Measurements from ENCODE around the gene KLHL18.
"Not testable (repeated sequence)": the region's sequence is repeated elsewhere in the genome, so short reads cannot be mapped to it uniquely, and the experiment has no call there.

Gene KLHL18

GRCh38 chr3:47355010-47355409 lies 72.3 kb downstream of the KLHL18 start:
- H3K27ac Mint-ChIP-seq: no peak overlapping the region
- H3K9me3 Mint-ChIP-seq: peaks cover 7% of the 10 kb centered on the region
- H3K36me3 Mint-ChIP-seq: peaks cover 13% of the 10 kb centered on the region
- no peaks in the 10 kb centered on the region for H3K27me3 Mint-ChIP-seq
- no peak for ATAC-seq
- no peaks in the 10 kb centered on the region for H3K4me1 Mint-ChIP-seq
- H3K4me3 Mint-ChIP-seq: no peak overlapping the region

DNA sequence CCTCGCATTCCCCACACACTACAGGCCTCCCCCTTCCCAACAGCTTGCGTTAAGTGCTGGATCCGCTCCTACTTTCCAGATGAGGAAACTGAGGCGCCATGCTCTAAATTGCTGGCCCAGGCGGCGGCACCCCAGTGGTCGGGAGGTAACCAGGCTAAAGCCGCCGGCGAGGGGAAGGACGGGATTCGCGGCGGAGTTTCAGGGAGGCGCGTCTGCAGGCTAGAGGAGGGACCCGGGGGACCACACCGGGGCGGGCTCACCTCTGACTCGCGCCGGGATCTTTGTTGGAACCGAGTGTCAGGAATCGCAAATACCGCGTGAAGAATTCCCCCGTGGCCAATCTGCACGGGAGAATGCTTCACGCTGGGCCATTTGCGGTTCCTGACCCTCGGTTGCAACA lies 73.5 kb downstream of the KLHL18 start:
- Mint-ChIP-seq H3K4me1 (no peaks in the 10 kb centered on the region), H3K27ac (no peak overlapping the region), H3K4me3 (no peak overlapping the region), H3K9me3 (peaks cover 12% of the 10 kb centered on the region), H3K36me3 (peaks cover 18% of the 10 kb centered on the region), H3K27me3 (no peaks in the 10 kb centered on the region)
- ATAC-seq: no peak

GRCh38 chr3:47359323-47359722 lies 76.6 kb downstream of the KLHL18 start:
- Mint-ChIP-seq H3K4me1 (peaks cover 10% of the 10 kb centered on the region), H3K9me3 (peaks cover 12% of the 10 kb centered on the region), H3K36me3 (peaks cover 18% of the 10 kb centered on the region), H3K27me3 (no peaks in the 10 kb centered on the region), H3K27ac (no peak overlapping the region), H3K4me3 (no peak overlapping the region)
- no peak for ATAC-seq

DNA sequence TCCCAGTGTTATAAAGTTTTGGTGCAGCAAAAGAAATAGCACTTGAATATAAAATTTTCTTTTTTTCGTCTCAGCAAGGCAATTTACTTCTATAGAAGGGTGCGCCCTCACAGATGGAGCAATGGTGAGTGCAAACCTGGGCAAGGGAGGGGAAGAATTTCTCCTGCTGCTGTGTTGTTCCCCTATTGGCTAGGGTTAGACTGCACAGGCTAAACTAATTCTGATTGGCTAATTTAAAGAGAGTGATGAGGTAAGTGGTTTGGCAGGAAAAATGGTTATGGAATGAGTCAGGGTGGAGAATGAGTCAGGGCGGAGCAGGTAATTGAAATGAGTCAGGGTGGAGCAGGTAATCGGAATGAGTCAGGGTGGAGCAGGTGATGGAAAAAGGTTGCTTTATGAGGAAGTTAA lies 77.4 kb downstream of the KLHL18 start:
- peaks cover 12% of the 10 kb centered on the region for H3K9me3 Mint-ChIP-seq
- not testable (repeated sequence) for H3K27ac Mint-ChIP-seq, H3K27me3 Mint-ChIP-seq, H3K4me3 Mint-ChIP-seq, ATAC-seq
- peaks cover 10% of the 10 kb centered on the region for H3K4me1 Mint-ChIP-seq
- H3K36me3 Mint-ChIP-seq: peaks cover 18% of the 10 kb centered on the region

GRCh38 chr3:47362701-47363100 lies 80.0 kb downstream of the KLHL18 start:
- H3K27me3 Mint-ChIP-seq: no peaks in the 10 kb centered on the region
- ATAC-seq: no peak
- H3K4me3 Mint-ChIP-seq: no peak overlapping the region
- H3K9me3 Mint-ChIP-seq: peaks cover 12% of the 10 kb centered on the region
- peaks cover 18% of the 10 kb centered on the region for H3K36me3 Mint-ChIP-seq
- H3K27ac Mint-ChIP-seq: no peak overlapping the region
- peaks cover 10% of the 10 kb centered on the region for H3K4me1 Mint-ChIP-seq

DNA sequence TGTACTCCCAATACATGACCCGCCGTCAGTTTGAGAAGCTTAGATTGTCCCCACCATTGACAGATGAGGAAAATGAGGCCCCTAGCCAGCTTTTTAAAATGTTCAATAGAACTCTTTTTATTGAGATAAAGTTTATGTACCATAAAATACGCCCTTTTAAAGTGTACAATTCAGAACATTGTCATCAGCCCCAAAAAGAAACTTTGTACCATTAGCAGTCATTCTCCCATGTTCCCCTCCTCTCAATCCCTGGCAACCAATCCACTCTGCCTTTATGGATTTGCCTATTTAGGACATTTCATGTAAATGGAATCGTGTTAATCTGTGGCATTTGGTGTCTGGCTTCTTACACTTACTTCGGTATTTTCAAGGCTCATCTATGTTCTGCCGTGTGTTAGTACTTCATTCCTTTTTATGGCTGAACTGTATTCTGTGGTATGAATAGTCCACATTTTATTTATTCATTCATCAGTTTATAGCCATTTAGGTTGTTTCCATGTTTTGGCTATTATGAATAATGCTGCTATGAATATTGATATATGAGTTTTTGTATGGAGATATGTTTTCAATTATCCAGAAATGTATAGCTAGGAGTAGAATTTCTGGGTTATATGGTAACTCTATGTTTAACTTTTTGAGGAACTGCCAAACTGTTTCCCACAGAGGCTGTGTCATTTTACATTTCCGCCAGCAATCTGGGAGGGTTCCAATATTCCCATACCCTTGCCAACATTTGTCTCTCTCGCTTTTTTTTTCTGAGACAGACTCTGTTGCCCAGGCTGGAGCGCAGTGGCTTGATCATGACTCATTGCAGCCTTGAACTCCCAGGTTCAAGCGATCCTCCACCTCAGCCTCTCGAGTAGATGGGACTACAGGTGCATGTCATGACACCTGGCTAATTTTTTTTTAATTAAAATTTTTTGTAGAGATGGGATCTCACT lies 82.7 kb downstream of the KLHL18 start:
- Mint-ChIP-seq H3K4me3 (no peak overlapping the region), H3K27ac (no peak overlapping the region), H3K36me3 (peaks cover under 1% of the 10 kb centered on the region), H3K4me1 (peaks cover 10% of the 10 kb centered on the region), H3K9me3 (peaks cover under 1% of the 10 kb centered on the region), H3K27me3 (no peaks in the 10 kb centered on the region)
- no peak for ATAC-seq

GRCh38 chr3:47366833-47367232 lies 84.1 kb downstream of the KLHL18 start:
- ATAC-seq: no peak
- Mint-ChIP-seq H3K36me3 (no peaks in the 10 kb centered on the region), H3K4me3 (no peak overlapping the region), H3K4me1 (peaks cover 10% of the 10 kb centered on the region), H3K27ac (no peak overlapping the region), H3K27me3 (peaks cover 4% of the 10 kb centered on the region), H3K9me3 (no peaks in the 10 kb centered on the region)

GRCh38 chr3:47367631-47368030 lies 84.9 kb downstream of the KLHL18 start:
- ATAC-seq: no peak
- H3K27ac Mint-ChIP-seq: no peak overlapping the region

DNA sequence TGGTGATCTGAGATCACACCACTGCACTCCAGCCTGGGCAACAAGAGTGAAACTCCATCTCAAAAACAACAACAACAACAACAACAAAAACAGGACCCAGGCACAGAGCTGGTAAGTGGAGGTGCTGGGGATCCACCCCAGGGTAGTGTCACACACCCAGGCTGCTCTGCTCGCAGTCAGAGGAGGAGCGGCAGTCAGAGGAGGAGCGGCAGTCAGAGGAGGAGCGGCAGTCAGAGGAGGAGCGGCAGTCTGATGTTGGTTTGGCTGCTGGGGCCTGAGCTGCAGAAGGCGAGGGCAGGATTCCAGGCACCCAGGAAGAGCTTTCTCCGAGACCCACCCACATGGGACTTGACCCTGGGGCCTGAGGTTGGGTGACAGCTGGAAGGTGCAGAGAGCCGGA lies 87.3 kb downstream of the KLHL18 start:
- H3K4me3 Mint-ChIP-seq, H3K9me3 Mint-ChIP-seq, H3K4me1 Mint-ChIP-seq, H3K27ac Mint-ChIP-seq, H3K36me3 Mint-ChIP-seq, ATAC-seq: not testable (repeated sequence)
- H3K27me3 Mint-ChIP-seq: peaks cover 13% of the 10 kb centered on the region

More at GRCh38 chr3:47367631-47368030, 84.9 kb downstream of the KLHL18 start:
- Mint-ChIP-seq H3K9me3 (no peaks in the 10 kb centered on the region), H3K27me3 (peaks cover 12% of the 10 kb centered on the region), H3K4me3 (no peak overlapping the region), H3K4me1 (peaks cover 6% of the 10 kb centered on the region), H3K36me3 (no peaks in the 10 kb centered on the region)

DNA sequence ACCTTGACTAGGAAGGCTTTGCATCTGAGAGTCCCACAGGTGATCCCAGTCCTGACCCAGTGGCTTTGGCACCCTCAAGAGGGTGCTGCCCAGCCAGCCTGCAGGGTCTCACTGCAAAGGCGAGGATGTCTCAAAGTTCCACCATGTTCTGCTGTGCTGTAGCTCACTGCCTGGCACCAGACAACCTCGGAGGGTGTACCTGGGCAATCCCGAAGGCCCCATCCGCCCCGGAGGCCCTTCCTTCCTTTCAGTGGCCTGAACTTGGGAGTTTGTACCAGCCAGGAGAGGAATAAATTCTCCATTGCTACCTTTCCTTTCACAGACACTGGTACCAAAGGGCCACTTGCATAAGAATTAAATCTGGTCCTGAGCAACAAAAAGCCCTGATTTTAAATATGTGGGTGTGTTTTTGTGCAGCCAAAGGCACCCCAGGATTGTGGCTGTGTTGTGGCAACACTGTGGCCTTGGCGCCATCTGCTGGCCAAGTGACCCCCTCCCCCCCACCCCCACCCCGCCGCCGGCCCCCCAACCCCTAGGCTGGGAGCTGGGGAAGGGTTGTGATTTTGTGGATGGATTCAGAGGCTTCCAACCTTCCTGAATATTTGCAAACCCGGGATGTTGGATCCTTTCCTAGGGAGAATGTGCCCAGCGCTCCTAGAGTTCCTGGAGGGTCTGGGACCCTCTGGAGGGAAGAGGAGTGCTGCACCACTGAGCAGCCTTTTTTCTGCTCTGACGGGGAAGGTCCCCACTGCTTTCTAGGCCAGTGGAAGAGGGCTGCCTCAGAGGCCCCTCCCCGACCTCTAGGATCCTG lies 88.3 kb downstream of the KLHL18 start:
- no peaks in the 10 kb centered on the region for H3K4me1 Mint-ChIP-seq
- no peaks in the 10 kb centered on the region for H3K36me3 Mint-ChIP-seq
- no peaks in the 10 kb centered on the region for H3K9me3 Mint-ChIP-seq
- H3K27ac Mint-ChIP-seq: no peak overlapping the region
- H3K27me3 Mint-ChIP-seq: peaks cover 13% of the 10 kb centered on the region
- H3K4me3 Mint-ChIP-seq: no peak overlapping the region
- ATAC-seq: peak; percentile 50

GRCh38 chr3:47374587-47374986 lies 91.8 kb downstream of the KLHL18 start:
- peaks cover 14% of the 10 kb centered on the region for H3K4me1 Mint-ChIP-seq
- H3K27ac Mint-ChIP-seq: no peak overlapping the region
- H3K36me3 Mint-ChIP-seq: no peaks in the 10 kb centered on the region
- ATAC-seq: no peak
- H3K27me3 Mint-ChIP-seq: peaks cover 13% of the 10 kb centered on the region
- H3K9me3 Mint-ChIP-seq: no peaks in the 10 kb centered on the region
- H3K4me3 Mint-ChIP-seq: no peak overlapping the region

- Mint-ChIP-seq H3K4me3 (no peak overlapping the region), H3K36me3 (no peaks in the 10 kb centered on the region), H3K27ac (no peak overlapping the region), H3K4me1 (peaks cover 24% of the 10 kb centered on the region), H3K27me3 (peaks cover 13% of the 10 kb centered on the region), H3K9me3 (no peaks in the 10 kb centered on the region)
- ATAC-seq: no peak
Observed at GRCh38 chr3:47376393-47376792, 93.6 kb downstream of the KLHL18 start.

DNA sequence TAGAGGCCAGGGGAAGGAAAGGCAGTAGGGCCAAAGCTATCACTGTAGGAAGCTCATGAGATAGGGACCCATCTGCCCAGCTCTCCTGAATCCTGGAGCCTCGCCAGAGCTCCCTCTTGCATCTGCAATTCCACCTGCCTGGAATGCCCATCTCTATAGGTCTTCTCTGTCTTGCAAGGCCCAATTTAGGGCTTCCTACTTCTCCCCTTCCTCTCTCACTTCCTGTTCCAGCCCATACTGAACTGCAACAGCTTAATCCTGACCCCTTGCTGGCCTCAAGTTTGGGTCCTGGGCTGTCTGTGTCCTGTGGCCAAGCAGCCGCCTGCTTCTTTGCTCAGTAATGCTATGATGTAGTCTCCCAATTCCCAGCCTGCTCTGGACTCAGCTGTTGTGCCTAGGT lies 94.4 kb downstream of the KLHL18 start:
- no peak overlapping the region for H3K4me3 Mint-ChIP-seq
- ATAC-seq: no peak
- H3K27ac Mint-ChIP-seq: no peak overlapping the region

GRCh38 chr3:47378869-47379268 lies 96.1 kb downstream of the KLHL18 start:
- ATAC-seq: no peak
- Mint-ChIP-seq H3K36me3 (peaks cover 9% of the 10 kb centered on the region), H3K27ac (no peak overlapping the region), H3K27me3 (no peaks in the 10 kb centered on the region), H3K4me3 (no peak overlapping the region), H3K4me1 (peaks cover 47% of the 10 kb centered on the region), H3K9me3 (no peaks in the 10 kb centered on the region)

More for the DNA sequence above, 94.4 kb downstream of the KLHL18 start:
- H3K9me3 Mint-ChIP-seq: no peaks in the 10 kb centered on the region
- peaks cover 32% of the 10 kb centered on the region for H3K4me1 Mint-ChIP-seq
- H3K36me3 Mint-ChIP-seq: no peaks in the 10 kb centered on the region
- H3K27me3 Mint-ChIP-seq: peaks cover 5% of the 10 kb centered on the region

DNA sequence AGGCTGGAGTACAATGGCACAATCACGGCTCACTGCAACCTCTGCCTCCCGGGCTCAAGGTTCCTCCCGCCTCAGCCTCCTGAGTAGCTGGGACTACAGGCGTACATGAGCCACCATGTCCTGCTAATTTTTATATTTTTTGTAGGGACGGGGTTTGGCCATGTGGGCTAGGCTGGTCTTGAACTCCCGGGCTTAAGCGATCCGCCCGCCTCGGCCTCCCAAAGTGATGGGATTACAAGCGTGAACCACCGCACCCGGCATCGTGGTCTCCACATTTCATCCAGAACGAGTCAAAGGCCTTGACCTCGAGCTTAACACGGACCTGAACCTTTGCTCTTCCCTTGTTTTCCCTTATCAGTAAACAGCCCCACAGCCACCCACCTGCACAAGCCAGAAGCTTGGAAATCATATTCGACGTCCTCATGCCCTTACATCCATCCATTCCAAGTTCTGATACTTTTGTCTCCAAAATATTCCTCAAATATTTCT lies 96.7 kb downstream of the KLHL18 start:
- peak overlapping the region; percentile 98 for H3K27ac Mint-ChIP-seq
- H3K36me3 Mint-ChIP-seq: peaks cover 9% of the 10 kb centered on the region
- peaks cover 50% of the 10 kb centered on the region for H3K4me1 Mint-ChIP-seq
- H3K9me3 Mint-ChIP-seq: no peaks in the 10 kb centered on the region
- peak overlapping the region; percentile 99 for H3K4me3 Mint-ChIP-seq
- ATAC-seq: no peak
- H3K27me3 Mint-ChIP-seq: no peaks in the 10 kb centered on the region
